Ovary (tissue), 3 donors: ENCODE data around the gene GTF2F1.

Experiments
- CTCF ChIP-seq, 3 donors: fragments of 450-650 bp in 2 of 3; fragments of 200-600 bp in 1 of 3; IDR thresholded peaks; one replicate each; pipeline versions ENCODE4 v1.5.1 to v1.8.0; 2016 to 2022; ENCODE audit warnings: antibody characterized with exemption in 3 of 3, mild to moderate bottlenecking in 1 of 3
- EP300 ChIP-seq: sonication (generic); formaldehyde crosslinking; IDR thresholded peaks from one replicate; pipeline ENCODE4 v1.6.1; 2017; ENCODE audit warnings: antibody characterized with exemption
- donor health status: DM: no; HTN: no; CAD: no.

DNA sequence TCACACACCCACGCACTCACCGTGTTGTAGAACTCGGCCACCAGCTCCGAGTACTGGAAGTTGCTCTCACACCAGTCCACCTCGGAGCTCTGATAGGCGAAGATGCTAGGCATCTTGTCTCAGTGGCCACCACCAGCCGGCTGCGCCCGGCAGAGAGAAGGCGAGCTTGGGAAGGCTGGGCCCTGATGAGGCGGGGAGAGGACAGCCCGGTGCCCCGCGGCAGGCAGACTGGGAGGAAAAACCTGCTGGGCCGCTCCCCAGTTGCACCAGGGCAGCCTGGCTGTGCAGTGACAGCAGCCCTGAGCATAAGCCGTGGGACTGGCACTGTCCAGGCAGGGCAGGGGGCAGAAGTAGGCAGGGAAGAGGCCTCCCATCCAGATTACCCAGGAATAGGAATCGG is 59.5 kb downstream of the GTF2F1 start, which contains the start of gene ACER1:
- TF ChIP-seq CTCF (IDR thresholded peaks at IDR 0.05) (no peak), EP300 (no peak)
